ENCODE results near the gene CCR6.
A peak's percentile ranks its signal among the peaks of the same experiment; 100 is the strongest.
"Not testable (repeated sequence)": the region's sequence is repeated elsewhere in the genome, so short reads cannot be mapped to it uniquely, and the experiment has no call there.

CCR6 gene

DNA sequence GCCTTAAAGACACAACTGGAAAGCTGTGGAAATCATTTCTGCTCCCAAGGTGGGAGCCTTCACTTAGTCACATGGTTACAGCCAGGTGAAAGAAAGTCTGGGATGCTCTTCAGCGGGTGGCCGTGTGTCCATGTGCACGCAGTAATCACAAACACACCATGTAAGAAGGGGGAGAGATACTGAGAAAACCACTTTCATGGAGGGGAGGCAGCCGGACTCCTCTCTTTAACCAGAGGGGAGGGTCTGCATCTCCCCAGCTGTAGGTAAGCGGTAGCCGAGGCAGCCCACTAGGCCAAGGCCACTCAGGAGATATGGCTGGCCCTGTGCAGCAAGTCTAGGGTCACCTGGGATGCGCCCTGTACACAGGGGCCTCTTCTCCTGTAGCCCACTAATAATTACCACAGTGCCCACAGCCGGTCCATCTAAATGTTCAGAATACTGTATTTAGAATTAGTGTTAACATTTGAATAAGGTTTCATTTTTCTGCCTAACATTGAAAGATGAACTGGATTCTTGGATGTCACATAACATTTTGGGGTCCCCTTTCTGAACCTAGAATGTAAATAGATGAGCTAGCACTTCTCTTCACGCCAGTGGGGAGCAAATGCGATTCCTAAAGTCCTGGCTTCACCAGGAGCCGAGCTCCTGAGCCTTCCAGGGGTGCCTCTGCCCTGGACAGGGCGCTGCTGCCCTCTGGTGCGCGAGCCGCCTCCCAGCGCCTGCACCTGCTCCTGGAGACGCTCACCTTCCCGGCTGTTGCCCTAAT lies 19.0 kb downstream of the CCR6 start:
- DNase-seq (ENCODE audit: low spot score): peak; percentile 22

DNA sequence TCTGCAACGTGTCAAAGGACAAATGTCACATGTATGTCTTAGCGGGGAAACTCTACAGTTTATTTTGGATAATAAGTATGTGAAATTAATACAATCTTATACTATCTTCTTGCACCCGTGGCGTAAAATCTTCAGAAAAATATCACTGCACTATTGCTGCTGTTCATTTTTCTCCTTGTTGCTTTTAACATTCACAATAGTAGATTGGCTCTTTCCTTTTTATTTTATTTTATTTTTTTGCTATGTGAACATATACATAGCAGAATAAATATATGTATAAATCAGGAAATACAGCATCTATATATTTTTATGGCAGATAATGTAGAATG lies 19.5 kb downstream of the CCR6 start:
- no peak for DNase-seq (ENCODE audit: low spot score)

DNA sequence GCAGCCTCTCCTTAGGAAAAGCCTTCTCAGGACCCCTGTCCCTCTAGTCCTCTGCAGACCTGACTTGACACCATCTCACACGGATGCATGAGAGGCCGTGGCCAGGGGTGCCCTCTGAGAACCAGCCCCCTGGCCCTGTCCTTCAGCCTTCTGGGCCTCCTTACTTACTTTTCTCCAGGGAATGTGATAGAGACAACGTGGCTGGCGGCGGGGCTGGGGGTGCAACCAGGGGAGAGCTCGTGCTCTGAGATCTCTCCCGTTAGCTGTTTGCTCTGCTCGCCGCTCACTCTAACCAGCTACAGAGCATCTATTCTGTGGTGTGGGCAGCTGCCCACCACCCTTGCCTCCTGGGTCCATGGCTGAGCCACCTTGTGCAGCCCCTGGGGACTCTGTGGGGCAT lies 20.1 kb downstream of the CCR6 start:
- no peak for DNase-seq (ENCODE audit: low spot score)

DNA sequence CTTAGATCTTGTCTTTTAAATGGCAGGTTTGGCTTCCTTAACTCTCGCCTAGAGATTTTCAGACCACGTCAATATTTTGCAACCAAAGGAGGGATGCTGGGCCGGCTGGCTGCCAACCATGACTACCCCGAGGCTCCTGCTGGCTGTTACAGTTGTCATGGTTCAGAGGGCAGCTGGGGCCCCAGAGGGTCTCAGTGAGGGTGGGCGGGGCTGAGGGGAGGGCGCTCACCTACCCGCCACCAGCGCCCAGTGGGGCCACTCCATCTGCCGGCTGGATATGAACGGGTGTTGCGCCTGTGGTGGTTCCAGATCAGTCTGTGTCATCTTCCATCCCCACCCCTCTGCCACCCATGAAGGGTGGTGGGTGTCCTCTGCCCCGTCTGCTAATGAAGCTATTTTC lies 22.6 kb downstream of the CCR6 start:
- DNase-seq (ENCODE audit: low spot score): no peak

DNA sequence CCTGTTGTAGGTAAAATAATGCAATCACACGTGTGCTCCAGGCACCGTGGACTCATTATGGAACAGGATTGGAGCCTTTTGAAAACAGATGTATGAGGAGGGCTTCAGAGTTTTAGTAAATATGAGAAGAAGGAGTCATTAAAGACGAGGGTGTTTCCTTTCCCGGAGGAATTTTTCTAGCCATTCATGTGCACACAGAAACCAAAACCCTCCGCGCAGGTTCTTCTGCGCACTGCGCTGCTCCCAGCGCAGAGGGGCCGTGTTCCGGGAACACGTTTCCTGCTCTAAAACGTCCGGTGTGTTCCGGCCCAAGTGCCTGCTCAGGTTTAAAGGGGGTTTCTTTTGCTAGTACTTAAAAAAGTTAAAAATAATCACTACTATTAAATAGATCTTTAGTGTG lies 23.2 kb downstream of the CCR6 start:
- no peak for DNase-seq (ENCODE audit: low spot score)

DNA sequence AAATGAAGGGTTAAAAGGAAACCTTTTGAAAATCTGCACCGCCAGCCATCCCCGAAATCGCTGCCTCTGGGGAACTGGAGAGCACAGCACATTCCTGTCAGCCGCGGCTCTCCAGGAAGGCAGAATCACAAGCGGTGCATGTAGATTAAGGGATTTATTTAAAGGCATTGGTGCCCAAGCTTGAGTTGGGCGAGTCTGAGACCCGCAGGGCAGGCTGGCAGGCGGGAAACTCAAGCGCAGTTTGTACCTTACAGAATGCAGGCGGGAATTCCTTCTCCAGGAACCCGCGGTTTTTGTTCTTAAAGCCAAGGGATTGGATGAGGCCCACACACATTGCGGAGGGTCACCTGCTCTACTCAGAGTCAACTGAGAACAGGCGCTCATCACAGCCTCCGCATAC lies 24.1 kb downstream of the CCR6 start:
- DNase-seq (ENCODE audit: low spot score): no peak

DNA sequence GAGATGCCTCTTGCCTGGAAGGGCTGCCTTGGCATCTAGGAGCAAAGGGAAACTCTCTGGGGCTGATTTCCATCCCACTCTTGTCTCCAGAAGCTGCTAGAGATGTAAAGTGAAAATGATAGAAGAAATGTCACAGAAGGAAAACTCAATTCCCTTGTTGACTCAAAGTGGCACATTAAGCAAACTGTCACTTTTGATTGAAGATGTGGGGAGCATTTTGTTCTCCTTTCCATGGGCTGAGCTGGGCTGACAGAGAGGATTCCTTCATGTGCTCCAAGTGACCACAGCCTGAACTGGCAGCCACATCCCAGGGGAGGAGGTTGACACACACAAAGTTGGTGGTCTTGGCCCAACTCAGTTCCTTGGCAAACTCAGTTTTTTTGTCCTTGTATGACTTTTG lies 25.1 kb downstream of the CCR6 start:
- DNase-seq (ENCODE audit: low spot score): no peak

DNA sequence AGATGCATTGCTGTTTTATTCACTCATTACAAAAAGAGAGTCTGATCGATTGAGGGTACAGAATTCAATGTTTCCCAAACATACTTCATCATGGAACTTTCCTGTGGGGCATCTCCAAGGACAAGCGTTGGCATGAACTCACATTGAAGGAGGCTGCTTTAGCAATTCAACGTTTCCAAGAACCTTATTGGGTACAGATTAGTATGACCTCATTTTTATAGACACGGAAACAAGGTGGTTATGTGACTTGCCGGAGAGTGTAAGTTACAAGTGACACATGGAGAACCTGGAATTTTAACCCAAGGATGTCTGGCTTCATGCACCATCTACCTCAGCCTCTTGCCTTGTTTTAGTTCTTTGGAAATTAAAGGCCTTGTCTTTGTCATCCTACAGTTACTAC lies 26.1 kb downstream of the CCR6 start:
- no peak for DNase-seq (ENCODE audit: low spot score)

DNA sequence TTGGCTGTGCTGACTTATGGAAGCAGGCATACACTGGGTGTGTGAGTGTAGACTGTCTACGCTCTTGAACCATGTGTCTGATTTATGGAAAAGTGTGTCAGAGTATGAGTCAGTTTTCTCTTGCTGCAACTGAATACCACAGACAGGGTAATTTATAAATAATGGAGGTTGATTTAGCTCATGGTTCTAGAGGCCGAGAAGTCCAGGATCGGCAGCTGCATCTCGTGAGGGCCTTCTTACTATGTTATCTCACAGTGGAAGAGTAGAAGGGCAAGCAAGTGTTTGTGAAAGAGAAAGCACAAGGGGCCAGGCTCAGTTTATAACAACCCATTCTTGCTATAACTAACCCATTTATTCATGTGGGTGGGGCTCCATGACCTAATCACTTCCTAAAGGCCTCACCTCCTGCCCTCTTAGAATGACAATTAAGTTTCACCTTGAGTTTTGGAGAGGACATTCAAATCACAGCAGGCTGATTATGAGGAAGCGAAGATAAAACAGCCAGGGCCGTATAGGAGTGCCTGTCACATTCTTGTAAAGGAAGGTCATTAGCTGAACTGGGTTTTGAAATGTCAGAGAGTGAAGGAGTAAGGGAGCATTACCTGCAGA lies 28.1 kb downstream of the CCR6 start:
- no peak for DNase-seq (ENCODE audit: low spot score)

DNA sequence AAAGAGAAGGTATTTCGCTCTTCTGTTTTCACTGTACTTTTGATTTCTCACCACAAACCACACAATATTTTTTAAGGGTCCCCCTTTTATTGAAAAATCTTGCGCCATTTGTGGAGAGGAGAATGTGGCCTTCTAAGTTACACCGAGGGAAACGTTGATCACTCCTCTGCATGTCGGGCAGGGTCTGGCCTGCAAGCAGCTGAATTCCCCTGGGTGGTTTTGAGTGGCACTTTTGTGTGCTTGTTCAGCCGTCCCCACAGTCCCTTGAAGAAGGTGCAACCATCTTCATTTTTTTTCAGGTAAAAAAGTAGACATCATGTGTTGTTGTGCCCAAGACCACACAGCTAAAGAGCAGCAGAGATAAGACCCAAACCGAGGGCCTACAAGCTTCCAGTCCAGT lies 28.8 kb downstream of the CCR6 start:
- no peak for DNase-seq (ENCODE audit: low spot score)

DNA sequence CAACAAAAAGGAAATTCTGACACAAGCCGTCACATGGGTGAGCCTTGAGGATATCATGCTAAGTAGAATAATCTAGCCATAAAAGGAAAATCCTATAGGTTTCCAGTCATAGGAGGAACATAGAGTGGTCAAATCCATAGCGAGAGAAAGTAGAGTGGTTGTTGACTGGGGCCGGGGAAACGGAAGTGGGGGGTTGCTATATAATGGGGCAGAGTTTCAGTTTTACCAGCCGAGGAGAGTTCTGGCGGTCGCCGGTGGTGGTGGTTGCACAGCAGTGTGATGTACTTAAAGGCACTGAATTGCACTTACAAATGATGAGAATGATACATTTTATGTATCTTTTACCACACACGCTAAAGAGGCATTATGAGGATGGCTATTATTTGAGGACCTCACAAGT lies 30.0 kb downstream of the CCR6 start:
- no peak for DNase-seq (ENCODE audit: low spot score)

DNA sequence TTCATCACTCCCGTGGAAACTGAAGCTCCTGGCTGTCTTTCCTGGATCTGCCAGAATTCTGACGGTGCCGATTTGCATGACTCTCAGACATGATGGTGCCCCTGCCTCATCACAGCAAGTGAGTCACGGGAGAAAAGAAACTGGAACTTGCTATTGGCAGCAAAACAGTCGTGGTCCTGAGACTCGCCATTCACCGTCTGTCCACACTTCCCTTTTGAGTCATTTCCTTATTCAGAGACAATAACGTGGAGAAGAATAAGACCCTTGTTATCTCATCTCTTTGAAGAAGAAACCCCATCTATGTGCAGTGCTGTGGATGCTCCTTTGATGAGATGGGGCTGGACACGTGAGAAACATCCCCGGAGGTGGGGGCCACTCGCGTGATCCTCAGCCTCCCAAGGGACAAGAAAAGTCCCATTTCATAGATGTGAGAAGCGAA lies 30.6 kb downstream of the CCR6 start:
- DNase-seq (ENCODE audit: low spot score): peak; percentile 97

DNA sequence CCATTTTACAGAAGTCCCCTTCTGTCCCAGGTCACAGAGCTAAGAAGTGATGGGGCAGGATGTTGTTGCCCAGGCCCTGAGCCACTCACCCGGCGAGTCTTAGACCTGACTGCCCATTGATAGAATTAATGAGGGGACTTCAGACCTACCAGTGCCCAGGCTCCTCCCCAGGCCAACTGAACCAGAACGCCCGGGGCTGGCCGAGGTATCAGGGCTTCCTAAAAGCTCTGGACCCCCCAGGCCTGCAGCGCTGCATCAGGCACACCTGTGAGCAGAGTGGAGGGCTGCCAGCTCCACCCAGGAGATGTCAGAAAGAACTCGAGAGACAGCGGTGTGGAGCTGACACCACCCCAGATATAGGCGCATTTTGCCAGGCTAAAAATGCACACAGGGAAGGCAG lies 31.4 kb downstream of the CCR6 start:
- DNase-seq (ENCODE audit: low spot score): no peak

DNA sequence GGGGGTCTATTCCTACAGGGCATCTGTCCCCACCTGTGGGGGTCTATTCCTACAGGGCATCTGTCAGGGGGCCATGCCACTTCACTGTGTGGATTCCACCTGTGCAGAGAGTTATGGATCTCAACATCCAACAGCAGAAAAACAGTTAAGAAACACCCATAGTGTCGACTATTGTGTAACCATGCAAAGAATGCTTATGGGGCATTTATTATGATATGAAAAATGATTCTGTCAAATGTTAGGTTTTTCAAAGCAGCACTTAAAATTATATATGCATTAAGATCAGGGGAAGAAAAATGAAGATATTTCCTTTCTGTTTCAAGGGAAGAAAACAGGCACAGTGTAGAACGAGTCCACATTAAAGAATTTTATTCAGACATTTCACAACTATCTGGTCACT lies 32.0 kb downstream of the CCR6 start:
- DNase-seq (ENCODE audit: low spot score): no peak

DNA sequence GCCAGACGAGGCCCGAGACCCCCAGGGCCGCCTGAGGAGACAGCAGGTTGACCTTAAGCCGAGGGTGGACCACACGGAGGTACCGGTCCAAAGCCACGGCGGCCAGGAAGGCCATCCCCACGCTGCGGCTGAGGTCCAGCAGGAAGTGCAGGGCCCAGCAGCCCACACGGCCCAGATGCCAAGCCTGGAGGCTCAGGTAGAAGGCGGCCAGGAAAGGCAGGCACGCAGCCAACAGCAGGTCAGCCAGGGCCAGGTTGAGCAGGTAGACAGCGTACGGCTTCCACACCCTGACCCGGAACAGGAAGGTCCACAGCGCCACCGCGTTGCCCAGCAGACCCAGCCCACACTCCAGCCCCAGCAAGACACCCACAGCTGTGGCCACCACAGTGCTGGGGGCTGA lies 34.5 kb downstream of the CCR6 start:
- DNase-seq (ENCODE audit: low spot score): no peak

DNA sequence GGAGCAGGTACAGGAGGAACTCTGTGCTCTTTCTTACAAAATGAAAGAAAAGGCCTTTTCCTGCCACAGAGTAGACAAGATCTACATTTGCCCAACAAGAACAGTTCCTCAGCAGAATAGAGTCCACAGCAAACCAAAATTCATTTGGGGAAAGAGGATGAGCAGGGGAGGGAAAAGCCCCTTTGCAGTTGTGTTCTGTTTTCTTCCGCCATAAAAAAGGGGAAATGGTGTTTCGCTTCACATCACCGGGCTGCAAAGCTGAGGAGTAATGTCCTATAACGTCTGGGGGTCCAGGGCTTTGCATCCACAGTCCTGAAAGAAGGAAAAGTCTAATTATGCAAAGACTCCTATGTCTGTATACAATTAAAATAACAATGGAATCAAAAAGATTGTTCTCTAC lies 35.0 kb downstream of the CCR6 start, which contains the start of gene GPR31:
GPR31 (minus strand) TSS at position 118 of the 400 bp plus-strand sequence. CDS start 149 bp downstream, outside the sequence.
- DNase-seq (ENCODE audit: low spot score): no peak

DNA sequence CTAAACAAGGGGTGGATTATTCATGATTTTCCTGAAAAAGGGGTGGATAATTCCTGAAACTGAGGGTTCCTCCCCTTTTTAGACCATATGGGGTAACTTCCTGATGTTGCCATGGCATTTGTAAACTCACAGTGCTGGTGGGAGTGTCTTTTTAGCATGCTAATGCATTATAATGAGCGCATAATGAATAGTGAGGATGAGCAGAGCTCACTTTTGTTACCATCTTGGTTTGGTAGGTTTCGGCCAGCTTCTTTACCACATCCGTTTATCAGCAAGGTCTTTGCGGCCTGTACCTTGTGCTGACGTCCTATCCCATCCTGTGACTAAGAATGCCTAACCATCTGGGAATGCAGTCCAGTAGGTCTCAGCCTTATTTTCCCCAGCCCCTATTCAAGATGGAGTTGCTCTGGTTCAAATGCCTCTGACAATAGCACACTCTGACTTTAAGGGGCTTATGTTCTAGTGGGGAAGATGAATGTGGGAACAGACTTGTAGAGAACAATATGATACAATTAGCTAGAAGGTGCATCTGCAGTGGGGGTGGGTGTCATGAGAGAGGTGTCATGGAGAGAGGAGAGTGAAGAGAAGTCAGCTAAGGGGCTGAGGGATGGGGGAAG lies 39.1 kb downstream of the CCR6 start:
- no peak for DNase-seq (ENCODE audit: low spot score)

DNA sequence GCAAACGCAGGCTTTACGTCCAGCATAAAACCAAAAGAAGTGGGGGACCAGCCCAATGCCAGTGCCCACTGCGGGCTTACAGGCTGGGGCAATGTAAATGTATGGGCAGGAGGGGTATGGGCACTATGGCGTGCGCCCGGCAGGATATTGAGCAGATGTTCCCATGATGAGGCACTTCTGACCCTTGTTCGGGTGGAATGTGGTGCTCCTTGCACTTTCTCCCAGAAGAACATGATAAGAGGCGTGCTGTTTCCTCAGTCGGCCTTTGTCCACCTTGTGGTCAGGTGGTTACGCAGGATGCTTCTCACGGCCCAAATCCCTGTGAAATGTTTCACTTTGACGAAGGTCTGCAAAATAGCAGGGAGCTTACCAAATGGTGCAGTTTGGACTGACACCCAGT lies 39.7 kb downstream of the CCR6 start:
- no peak for DNase-seq (ENCODE audit: low spot score)

DNA sequence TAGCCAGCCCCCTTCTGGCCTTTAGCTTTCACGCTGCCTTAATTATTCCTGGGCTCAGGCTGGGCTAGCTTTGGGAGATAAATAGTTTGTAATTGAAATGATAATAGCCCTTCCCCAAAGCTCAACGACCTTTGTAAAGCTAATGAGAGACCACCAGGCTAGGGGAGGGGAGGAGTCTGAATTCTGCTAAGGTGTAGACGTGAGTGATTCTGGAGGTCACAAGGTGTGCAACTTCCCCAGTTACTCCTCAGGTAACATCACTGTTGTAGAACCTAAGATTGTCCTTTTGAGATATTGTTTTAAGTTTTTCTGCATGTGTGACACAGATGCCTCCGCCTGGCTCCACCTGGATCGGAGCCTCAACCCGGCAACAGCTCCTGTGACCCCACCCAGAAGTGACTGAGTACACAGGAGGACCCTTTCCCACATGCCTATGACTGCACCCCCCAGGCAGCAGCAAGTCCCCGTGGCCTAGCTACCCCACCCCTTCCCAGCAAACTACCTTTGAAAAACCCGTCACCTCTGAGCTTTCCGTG lies 40.6 kb downstream of the CCR6 start:
- DNase-seq (ENCODE audit: low spot score): no peak

DNA sequence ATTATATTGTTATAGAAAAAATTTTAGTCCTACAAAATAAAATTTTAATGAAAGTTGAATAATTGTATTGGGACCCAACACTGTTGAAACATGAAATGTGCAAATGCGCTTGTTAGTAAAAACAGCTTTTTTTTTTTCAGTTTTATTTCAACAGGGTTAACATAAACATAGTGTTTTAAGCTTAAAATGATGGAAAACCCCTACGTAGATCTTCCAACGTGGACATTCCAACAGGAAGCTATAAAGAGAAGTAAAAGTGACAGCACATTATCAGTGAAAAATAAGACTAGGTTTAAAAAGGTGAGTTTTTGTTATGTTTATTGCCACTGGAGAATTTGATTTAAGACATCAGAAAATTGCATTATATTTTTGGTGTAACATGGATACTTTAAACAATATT lies 41.4 kb downstream of the CCR6 start:
- DNase-seq (ENCODE audit: low spot score): no peak

DNA sequence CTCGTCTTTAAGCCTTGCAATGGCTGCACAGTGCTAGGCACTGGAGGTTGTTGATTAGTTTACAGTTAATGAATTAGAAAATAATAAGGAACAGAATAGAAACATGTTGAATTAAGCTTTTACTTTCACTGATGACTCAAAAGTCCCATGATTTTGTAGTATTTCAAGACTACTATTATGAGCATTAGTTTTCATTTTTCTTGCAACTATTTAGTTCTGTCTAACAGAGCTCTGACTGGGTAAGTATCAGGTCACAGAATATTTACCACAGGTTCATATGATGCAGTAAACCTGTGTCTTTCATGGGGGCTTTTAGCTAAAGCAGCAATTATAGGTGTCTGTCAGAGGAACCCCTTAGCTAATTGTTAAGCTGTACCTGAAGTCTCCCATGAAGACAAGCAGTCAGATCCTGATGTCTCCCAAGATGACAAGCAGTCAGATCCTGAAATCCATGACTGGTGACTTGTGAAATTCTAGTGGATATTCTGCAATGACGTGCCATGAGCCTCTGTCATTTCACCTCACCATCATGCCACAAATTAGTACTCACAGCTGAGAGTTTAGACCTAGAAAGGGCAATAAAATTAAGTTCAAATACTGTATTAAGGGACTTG lies 43.1 kb downstream of the CCR6 start:
- no peak for DNase-seq (ENCODE audit: low spot score)

DNA sequence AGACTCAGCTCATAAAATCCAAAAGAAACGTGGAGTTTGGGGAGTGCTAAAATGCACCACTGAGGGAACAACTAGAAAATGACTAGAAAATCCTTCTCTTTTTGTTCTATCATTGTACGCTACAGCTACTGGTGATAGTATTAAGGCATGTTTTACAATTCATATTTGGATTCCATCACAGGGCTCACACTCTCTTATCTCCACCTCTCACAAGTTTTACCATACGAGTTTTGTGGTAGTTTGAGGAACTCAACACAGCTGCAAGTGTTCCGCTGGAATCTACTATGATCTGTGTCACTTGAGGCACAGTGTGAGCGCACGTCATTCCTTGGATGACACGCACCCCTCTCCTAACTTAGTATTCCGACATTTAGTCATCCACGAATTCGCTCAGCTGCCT lies 44.8 kb downstream of the CCR6 start:
- not testable (repeated sequence) for DNase-seq (ENCODE audit: low spot score)

DNA sequence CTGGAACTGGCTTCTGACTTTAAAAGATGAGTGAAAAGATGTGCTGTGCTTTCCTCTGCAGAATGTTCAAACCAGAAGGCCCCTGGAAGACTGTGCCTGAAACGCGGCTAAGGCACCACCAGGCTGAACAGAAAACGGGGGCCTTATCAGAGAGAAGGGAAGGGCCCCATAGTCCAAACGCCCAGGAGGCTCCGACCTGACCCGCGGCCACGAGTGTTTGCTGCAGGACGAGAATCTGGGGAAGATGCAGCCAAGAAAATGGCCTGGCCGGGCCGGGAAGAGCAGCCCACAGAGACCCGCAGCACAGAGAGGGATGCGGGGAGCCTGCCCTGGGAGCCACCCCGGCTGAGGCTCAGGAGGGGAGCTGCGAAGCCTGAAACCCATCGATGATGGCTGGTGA lies 45.4 kb downstream of the CCR6 start:
- DNase-seq (ENCODE audit: low spot score): not testable (repeated sequence)
